SK-N-MC (cell line): ENCODE results near the gene FAM210A.

ENCODE experiments used
- EZH2 ChIP-seq: fragments of 200-600 bp; sonication (generic); IDR thresholded peaks from one replicate; pipeline ENCODE4 v1.6.1; 2017; ENCODE audit warnings: antibody characterized with exemption
- FOXP2 ChIP-seq: optimal IDR thresholded peaks from 2 replicates; pipeline ENCODE3; 2011; ENCODE audit warnings: mild to moderate bottlenecking, moderate library complexity; ENCODE audit not compliant: insufficient read depth; ENCODE audit errors: extremely low read length, control extremely low read depth
- POLR2AphosphoS5 ChIP-seq: IDR thresholded peaks from 2 replicates; pipeline ENCODE4 v1.6.1; 2012; ENCODE audit warnings: mild to moderate bottlenecking, low read depth, low read length, borderline replicate concordance

- TF ChIP-seq POLR2AphosphoS5 (no peak), EZH2 (no peak), FOXP2 (no peak)
These were observed 29.9 kb upstream of the FAM210A start for GRCh38 chr18:13756261-13756660.
